IPS-18c (cell line): ENCODE data around the gene ZNF101.
"Not testable (repeated sequence)": the region's sequence is repeated elsewhere in the genome, so short reads cannot be mapped to it uniquely, and the experiment has no call there.

Experiments
- H3K4me3 ChIP-seq: 2 replicates; pipeline ENCODE4 v1.7.0; 2013; ENCODE audit warnings: low read depth, mild to moderate bottlenecking, low read length, moderate library complexity; ENCODE audit not compliant: insufficient read depth
- H3K9me3 ChIP-seq: one replicate; pipeline ENCODE4 v1.6.1; 2013; ENCODE audit warnings: mild to moderate bottlenecking, low read length, moderate library complexity; ENCODE audit not compliant: control insufficient read depth, insufficient read depth

The ZNF101 gene

DNA sequence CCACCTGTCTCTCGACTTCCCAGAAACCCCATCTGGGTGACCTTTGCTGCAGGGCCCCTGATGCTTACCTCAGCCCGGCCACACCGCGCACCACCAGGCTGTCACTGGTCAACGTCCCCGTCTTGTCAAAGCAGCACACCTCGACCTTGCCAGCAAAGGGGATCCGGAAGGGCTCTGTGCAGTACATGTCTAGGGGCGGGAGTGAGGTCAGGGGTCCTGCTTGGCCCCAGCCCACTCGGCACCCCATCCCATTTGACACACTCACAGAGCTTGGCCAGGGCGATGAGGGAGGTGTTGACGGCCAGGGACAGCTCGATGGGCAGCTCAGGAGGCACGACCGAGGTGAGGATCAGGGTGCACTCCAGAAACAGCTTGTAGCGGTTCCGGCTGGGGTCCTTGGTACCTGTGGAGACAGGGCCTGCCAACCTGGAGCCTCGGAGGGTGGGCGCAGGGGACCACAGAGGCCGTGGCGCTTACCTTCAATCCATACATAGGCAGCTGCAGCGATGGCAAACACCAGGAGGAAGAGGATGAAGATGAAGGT is 13.5 kb upstream of the ZNF101 start:
- no peak overlapping the region for H3K4me3 ChIP-seq
- no peaks in the 10 kb centered on the region for H3K9me3 ChIP-seq

- H3K9me3 ChIP-seq: no peaks in the 10 kb centered on the region
Observed at GRCh38 chr19:19655641-19656343, 12.8 kb upstream of the ZNF101 start.

DNA sequence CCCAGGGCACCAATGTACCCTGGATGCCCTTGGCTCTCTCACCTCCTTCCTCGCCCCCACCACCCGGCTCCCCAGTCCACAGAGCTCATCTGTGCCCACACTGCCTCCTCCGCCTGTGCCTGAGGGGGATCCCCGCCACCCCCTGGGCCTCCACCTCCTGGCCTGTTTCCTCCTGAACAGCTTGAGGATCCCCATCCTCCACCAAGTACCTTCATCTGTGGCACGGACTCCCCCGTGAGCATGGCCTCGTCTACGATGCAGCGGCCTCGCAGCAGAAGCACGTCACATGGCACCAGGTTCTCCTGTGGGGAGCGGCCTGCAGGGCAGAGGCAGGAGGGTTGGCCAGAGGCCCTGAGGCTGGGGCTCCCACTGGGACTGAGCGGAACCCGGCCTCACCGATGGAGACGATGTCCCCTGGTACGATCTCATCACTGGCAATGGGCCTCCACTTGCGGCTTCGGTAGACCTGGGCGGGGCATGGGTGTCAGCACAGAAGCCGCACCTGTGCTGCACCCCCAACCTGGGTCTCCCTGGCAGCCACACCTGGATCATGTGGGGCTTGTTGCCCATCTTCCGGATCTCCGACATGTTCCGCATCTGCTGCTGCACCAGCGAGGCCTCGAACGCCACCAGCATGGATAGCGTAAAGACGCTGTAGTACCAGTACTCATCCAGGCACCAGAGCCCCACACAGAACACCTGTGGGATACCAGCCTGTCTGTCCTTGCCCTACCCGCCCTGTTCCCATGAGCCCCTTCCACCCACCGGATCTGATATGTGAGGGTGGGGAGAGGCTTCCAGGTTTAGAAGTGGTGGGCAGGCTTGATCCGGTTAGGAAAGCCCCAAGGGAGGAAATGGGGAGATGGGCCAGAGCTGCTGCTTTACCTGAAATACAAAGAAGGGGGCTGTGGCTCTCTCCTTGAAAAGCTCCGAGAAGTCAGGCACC is 11.9 kb upstream of the ZNF101 start:
- no peaks in the 10 kb centered on the region for H3K9me3 ChIP-seq
- no peak overlapping the region for H3K4me3 ChIP-seq

More at GRCh38 chr19:19655641-19656343, 12.8 kb upstream of the ZNF101 start:
- H3K4me3 ChIP-seq: no peak overlapping the region

GRCh38 chr19:19657397-19657783 is 11.2 kb upstream of the ZNF101 start:
- H3K9me3 ChIP-seq: no peaks in the 10 kb centered on the region
- H3K4me3 ChIP-seq: no peak overlapping the region

- Histone ChIP-seq H3K9me3 (peaks cover 2% of the 10 kb centered on the region), H3K4me3 (no peak overlapping the region)
Observed at GRCh38 chr19:19659646-19660245, 8.9 kb upstream of the ZNF101 start.

GRCh38 chr19:19661141-19661674 is 7.4 kb upstream of the ZNF101 start:
- H3K4me3 ChIP-seq: no peak overlapping the region

GRCh38 chr19:19661675-19662251 is 6.9 kb upstream of the ZNF101 start:
- H3K4me3 ChIP-seq: 0 out of 2 replicates have a peak overlapping the region, but pooled peaks have one; percentile 95
- H3K9me3 ChIP-seq: peaks cover 2% of the 10 kb centered on the region

More at GRCh38 chr19:19661141-19661674, 7.4 kb upstream of the ZNF101 start:
- peaks cover 2% of the 10 kb centered on the region for H3K9me3 ChIP-seq

DNA sequence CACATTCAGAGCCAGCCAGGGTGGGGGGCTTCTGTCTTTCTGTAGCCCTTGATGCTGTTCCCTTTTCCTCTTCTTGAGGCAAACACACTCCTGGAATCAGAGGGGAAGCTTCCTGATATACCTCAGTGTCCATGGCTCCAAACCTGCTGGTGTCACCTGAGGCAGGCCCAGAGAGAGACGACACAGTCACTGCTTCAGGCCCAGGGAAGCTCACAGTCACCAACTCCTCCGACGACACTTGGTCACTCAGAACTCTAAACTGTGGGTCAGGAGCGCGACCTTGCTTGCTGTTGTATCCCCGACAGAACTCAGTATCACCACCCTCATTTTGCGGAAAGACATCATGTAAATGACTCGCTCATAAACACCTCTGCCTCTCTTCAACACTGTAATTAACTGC is 6.3 kb upstream of the ZNF101 start:
- Histone ChIP-seq H3K9me3 (peaks cover 2% of the 10 kb centered on the region), H3K4me3 (peak overlapping the region; percentile 95)

DNA sequence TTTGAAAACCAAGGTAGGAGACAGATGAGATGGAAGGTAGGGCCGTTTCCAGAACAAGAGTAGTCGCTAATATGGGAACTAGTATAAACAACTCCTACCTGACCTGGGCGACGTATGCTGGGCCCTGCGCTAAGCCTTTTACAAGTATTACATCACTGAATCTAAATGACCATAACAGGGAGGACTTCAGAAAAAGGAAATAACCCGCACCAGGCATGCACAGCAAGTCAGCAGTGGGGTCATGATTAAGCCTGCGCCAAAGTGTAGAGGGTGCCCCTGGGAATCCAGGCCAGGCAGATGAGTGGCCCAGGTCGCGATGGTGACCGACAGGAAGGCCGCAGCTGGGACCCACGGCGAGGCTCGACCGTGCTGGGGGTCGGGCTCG is 5.8 kb upstream of the ZNF101 start:
- peak overlapping the region; percentile 95 for H3K4me3 ChIP-seq

DNA sequence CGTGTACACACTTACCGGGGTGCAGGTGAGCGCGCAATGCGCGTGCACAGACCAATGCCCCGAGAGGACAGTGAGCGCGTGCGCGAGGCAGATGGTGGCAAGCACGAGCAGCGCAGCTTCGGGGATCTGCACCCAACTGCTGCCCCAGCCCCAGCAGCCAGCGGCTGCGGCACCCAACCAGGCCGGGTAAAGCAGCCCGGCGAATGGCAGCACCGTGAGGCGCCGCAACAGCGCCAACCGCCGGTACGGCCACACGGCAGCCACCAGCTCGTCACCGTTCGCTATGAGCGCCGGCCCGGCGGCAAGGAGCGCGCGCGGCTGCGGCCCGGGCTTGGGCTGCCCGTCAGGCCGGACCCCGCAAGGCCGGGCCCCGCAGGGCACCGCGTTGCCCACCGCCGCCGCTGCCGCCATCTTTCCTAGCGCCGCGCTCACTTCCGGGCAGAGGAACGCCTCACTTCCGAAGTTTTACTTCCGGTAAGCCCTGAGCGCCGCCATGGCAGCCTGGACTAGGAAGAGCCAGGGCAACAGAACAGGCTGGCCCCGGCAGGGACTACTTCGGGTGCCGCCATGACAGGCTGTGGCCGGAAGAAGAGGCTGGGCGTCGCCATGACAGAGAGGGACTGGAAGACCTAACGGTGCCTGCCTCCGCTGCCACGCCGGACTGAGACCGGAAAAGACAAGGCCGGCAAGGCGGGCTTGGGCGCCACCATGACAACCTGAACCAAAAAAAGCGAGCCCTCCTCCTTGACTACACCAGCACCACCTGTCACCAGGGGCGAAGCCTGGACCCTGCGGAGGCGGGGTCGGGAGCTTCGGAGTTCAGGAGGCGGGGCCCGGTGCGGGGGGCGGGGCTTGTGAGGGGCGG is 5.2 kb upstream of the ZNF101 start, which contains the start of gene ATP13A1:
TSS of gene ATP13A1 (minus strand) at position 421 of the 865 bp plus-strand sequence. CDS start at position 411, 10 bp downstream.
- peak within 1 kb of the TSS; percentile 95 for H3K4me3 ChIP-seq
- H3K9me3 ChIP-seq: peaks cover 2% of the 10 kb centered on the region

More for the DNA sequence above, 5.8 kb upstream of the ZNF101 start:
- H3K9me3 ChIP-seq: peaks cover 2% of the 10 kb centered on the region

DNA sequence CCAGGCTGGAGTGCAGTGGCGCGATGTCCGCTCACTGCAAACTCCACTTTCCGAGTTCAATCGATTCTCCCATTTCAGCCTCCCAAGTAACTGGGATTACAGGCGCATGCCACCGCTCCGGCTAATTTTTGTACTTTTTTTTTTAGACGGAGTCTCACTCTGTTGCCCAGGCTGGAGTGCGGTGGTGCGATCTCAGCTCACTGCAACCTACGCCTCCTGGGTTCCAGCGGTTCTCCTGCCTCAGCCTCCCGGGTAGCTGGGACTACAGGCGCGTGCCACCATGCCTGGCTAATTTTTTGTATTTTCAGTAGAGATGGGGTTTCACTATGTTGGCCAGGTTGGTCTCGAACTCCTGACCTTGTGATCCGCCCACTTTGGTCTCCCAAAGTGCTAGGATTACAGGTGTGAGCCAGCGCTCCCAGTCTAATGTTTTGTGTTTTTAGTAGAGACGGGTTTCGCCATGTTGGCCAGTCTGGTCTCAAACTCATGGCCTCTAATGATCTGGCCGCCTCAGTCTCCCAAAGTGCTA is 3.2 kb upstream of the ZNF101 start:
- not testable (repeated sequence) for H3K4me3 ChIP-seq, H3K9me3 ChIP-seq

GRCh38 chr19:19670070-19670551 is 1.5 kb downstream of the ZNF101 start:
- H3K4me3 ChIP-seq: peak overlapping the region; percentile 89
- no peaks in the 10 kb centered on the region for H3K9me3 ChIP-seq

GRCh38 chr19:19672816-19673215 is 4.2 kb downstream of the ZNF101 start:
- no peak overlapping the region for H3K4me3 ChIP-seq
- no peaks in the 10 kb centered on the region for H3K9me3 ChIP-seq

GRCh38 chr19:19674315-19674714 is 5.7 kb downstream of the ZNF101 start:
- Histone ChIP-seq H3K4me3 (no peak overlapping the region), H3K9me3 (peaks cover 4% of the 10 kb centered on the region)

- Histone ChIP-seq H3K4me3 (no peak overlapping the region), H3K9me3 (peaks cover 4% of the 10 kb centered on the region)
Observed at GRCh38 chr19:19677579-19677978, 8.9 kb downstream of the ZNF101 start.
